Ishikawa (cell line): ENCODE measurements around the gene SULT1B1.

ENCODE experiments used
- CREB1 ChIP-seq: IDR thresholded peaks from 2 replicates; pipeline ENCODE4 v1.6.1; 2012; ENCODE audit warnings: low read depth
- EGR1 ChIP-seq: IDR thresholded peaks from 2 replicates; pipeline ENCODE4 v1.6.1; 2012
- EP300 ChIP-seq: IDR thresholded peaks from 2 replicates; pipeline ENCODE4 v1.6.1; 2012; ENCODE audit warnings: borderline replicate concordance
- FOXM1 ChIP-seq: IDR thresholded peaks from 2 replicates; pipeline ENCODE4 v1.6.1; 2012; ENCODE audit warnings: low read depth, borderline replicate concordance
- NFIC ChIP-seq: IDR thresholded peaks from 2 replicates; pipeline ENCODE4 v1.6.1; 2012
- RAD21 ChIP-seq: IDR thresholded peaks from 2 replicates; pipeline ENCODE4 v1.6.1; 2012; ENCODE audit warnings: low read depth
- TAF1 ChIP-seq: IDR thresholded peaks from 2 replicates; pipeline ENCODE4 v1.6.1; 2012; ENCODE audit warnings: low read depth, mild to moderate bottlenecking
- TEAD4 ChIP-seq: IDR thresholded peaks from 2 replicates; pipeline ENCODE4 v1.6.1; 2012
- USF1 ChIP-seq: IDR thresholded peaks from 2 replicates; pipeline ENCODE4 v1.6.1; 2012
- YY1 ChIP-seq: IDR thresholded peaks from 2 replicates; pipeline ENCODE4 v1.6.1; 2012; ENCODE audit warnings: low read depth
- ZBTB7A ChIP-seq: IDR thresholded peaks from 2 replicates; pipeline ENCODE4 v1.6.1; 2012; ENCODE audit warnings: low read depth
- TF ChIP-seq, protein P1 (sequence below): IDR thresholded peaks from 2 replicates; pipeline ENCODE4 v1.6.1; 2012
- TF ChIP-seq, protein P2 (sequence below): IDR thresholded peaks from 2 replicates; pipeline ENCODE4 v1.6.1; 2012; ENCODE audit warnings: low read depth, mild to moderate bottlenecking

DNA sequence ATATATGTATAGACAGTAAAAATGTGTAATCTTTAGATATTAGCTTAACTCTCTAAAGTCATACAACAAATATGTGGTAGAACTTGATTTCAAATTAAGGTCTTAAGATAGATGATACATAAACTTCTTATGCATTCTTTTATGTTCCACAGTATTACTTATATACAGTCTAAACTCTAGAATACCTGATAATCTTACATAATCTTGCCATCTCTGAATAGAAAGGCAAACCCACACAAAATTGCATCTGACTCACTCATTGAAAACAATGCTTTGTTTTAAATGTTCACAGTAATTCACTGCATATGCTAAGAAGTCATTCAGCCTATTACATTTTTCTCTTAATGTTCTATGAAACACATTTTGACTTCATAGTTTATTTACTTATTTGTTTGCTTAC, 10.1 kb downstream of the SULT1B1 start:
- TF ChIP-seq, protein P1, sequence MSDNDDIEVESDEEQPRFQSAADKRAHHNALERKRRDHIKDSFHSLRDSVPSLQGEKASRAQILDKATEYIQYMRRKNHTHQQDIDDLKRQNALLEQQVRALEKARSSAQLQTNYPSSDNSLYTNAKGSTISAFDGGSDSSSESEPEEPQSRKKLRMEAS, result no peak
- TF ChIP-seq EGR1 (no peak), USF1 (no peak), ZBTB7A (no peak), RAD21 (no peak), YY1 (no peak), EP300 (no peak), TEAD4 (no peak), NFIC (no peak), TAF1 (no peak), FOXM1 (no peak), CREB1 (no peak)
- TF ChIP-seq, protein P2, sequence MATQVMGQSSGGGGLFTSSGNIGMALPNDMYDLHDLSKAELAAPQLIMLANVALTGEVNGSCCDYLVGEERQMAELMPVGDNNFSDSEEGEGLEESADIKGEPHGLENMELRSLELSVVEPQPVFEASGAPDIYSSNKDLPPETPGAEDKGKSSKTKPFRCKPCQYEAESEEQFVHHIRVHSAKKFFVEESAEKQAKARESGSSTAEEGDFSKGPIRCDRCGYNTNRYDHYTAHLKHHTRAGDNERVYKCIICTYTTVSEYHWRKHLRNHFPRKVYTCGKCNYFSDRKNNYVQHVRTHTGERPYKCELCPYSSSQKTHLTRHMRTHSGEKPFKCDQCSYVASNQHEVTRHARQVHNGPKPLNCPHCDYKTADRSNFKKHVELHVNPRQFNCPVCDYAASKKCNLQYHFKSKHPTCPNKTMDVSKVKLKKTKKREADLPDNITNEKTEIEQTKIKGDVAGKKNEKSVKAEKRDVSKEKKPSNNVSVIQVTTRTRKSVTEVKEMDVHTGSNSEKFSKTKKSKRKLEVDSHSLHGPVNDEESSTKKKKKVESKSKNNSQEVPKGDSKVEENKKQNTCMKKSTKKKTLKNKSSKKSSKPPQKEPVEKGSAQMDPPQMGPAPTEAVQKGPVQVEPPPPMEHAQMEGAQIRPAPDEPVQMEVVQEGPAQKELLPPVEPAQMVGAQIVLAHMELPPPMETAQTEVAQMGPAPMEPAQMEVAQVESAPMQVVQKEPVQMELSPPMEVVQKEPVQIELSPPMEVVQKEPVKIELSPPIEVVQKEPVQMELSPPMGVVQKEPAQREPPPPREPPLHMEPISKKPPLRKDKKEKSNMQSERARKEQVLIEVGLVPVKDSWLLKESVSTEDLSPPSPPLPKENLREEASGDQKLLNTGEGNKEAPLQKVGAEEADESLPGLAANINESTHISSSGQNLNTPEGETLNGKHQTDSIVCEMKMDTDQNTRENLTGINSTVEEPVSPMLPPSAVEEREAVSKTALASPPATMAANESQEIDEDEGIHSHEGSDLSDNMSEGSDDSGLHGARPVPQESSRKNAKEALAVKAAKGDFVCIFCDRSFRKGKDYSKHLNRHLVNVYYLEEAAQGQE, result no peak
